ENCODE data around the gene NCOA5. TPM values are rescaled to one million over a fixed set of nuclear protein-coding genes. Genes with fewer than 3 reads are reported as not detected.

Gene NCOA5
- total and polyA plus RNA-seq, 2 donors from 2014 or later = 15.4 to 28.3 TPM

DNA sequence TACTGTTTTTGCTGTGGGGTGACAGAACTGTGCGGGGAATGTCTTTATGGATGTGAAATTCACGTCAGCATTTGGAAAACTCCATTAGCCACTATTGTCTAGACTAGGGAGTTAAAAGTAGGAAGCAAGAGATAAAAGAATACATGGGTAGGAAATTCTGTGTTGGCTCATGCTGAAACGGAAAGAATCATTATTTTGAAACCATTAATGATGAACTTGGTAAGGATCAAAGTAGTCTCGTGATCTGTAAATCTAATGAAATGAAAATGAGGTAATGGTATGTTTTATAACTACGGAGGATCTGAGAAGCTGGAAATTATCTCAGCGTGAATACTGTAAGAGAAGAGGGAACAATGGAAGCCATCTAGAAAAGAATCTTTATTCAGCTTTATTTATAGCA is 17.3 kb upstream of the NCOA5 start:
- no peaks in the 10 kb centered on the region for H3K36me3 ChIP-seq (ENCODE audit: control insufficient read depth in 2 of 3, insufficient read depth in 3 of 3, low read length in 3 of 3)
- no peak overlapping the region for H3K9ac ChIP-seq (ENCODE audit: low read length in 3 of 3)
- H3K27ac ChIP-seq (ENCODE audit: low read depth in 2 of 2, low read length in 2 of 2) = no peak overlapping the region
- TF ChIP-seq, protein P1, sequence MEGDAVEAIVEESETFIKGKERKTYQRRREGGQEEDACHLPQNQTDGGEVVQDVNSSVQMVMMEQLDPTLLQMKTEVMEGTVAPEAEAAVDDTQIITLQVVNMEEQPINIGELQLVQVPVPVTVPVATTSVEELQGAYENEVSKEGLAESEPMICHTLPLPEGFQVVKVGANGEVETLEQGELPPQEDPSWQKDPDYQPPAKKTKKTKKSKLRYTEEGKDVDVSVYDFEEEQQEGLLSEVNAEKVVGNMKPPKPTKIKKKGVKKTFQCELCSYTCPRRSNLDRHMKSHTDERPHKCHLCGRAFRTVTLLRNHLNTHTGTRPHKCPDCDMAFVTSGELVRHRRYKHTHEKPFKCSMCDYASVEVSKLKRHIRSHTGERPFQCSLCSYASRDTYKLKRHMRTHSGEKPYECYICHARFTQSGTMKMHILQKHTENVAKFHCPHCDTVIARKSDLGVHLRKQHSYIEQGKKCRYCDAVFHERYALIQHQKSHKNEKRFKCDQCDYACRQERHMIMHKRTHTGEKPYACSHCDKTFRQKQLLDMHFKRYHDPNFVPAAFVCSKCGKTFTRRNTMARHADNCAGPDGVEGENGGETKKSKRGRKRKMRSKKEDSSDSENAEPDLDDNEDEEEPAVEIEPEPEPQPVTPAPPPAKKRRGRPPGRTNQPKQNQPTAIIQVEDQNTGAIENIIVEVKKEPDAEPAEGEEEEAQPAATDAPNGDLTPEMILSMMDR (IDR thresholded peaks at IDR 0.05; ENCODE audit: borderline replicate concordance, extremely low read depth, insufficient read depth) = no peak
- no peaks in the 10 kb centered on the region for H3K4me1 ChIP-seq (ENCODE audit: control insufficient read depth in 2 of 3, insufficient read depth in 2 of 3, low read depth in 1 of 3, low read length in 3 of 3)
- intact Hi-C loops (cut with DNase I) = no loop called here
- FAIRE-seq (no peak), DNase-seq (no peak)
- H3K4me3 ChIP-seq (ENCODE audit: low read length in 3 of 3) = no peak overlapping the region
- no peaks in the 10 kb centered on the region for H3K27me3 ChIP-seq (ENCODE audit: control insufficient read depth, insufficient read depth, low read length)
- H3K9me3 ChIP-seq (ENCODE audit: control insufficient read depth in 2 of 3, insufficient read depth in 1 of 3, low read length in 3 of 3) = no peaks in the 10 kb centered on the region

DNA sequence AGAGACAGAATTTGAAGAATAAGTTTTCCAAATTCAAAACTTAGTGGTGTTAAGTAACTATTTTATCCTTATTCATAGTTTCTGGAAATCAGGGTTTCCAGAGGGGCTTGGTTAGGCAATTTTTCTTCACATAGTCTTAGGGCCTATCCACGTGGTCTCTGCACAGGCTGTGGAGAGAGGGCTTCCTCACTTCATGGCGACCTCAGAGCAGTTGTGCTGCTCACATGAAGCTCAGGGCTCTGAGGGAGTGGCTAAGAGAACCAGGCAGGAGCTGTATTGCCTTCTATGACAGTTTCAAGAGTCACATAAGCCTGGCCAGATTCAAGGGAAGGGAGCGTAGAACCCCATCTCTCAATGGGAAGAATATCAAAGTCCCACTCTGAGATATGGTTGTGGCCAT is 14.5 kb upstream of the NCOA5 start:
- TF ChIP-seq, protein P1 (IDR thresholded peaks at IDR 0.05; ENCODE audit: borderline replicate concordance, extremely low read depth, insufficient read depth) = no peak
- no peak overlapping the region for H3K9ac ChIP-seq (ENCODE audit: low read length in 3 of 3)
- H3K9me3 ChIP-seq (ENCODE audit: control insufficient read depth in 2 of 3, insufficient read depth in 1 of 3, low read length in 3 of 3) = no peaks in the 10 kb centered on the region
- H3K27me3 ChIP-seq (ENCODE audit: control insufficient read depth, insufficient read depth, low read length) = no peaks in the 10 kb centered on the region
- intact Hi-C loops (cut with DNase I) = no loop called here
- no peak for DNase-seq
- H3K27ac ChIP-seq (ENCODE audit: low read depth in 2 of 2, low read length in 2 of 2) = no peak overlapping the region
- H3K4me3 ChIP-seq (ENCODE audit: low read length in 3 of 3) = no peak overlapping the region
- no peaks in the 10 kb centered on the region for H3K36me3 ChIP-seq (ENCODE audit: control insufficient read depth in 2 of 3, insufficient read depth in 3 of 3, low read length in 3 of 3)
- FAIRE-seq = no peak
- H3K4me1 ChIP-seq (ENCODE audit: control insufficient read depth in 2 of 3, insufficient read depth in 2 of 3, low read depth in 1 of 3, low read length in 3 of 3) = no peaks in the 10 kb centered on the region

DNA sequence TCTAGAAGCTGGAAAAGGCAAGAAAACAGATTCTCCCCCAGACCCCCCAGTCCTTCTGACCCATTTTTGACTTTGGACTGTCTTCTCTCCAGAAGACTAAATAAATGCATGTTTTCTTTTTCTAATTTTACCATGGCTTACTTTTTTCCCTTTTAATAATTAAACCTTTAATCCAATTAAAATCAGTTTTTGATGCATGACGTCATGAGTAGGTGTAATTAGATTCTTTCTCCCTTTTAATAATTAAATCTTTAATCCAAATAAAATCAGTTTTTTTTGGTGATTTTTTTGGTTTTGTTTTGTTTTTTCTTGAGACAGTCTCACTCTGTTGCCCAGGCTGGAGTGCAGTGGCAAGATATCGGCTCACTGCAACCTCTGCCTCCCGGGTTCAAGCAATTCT is 13.2 kb upstream of the NCOA5 start:
- Histone ChIP-seq H3K4me1 (ENCODE audit: control insufficient read depth in 2 of 3, insufficient read depth in 2 of 3, low read depth in 1 of 3, low read length in 3 of 3) (no peaks in the 10 kb centered on the region), H3K4me3 (ENCODE audit: low read length in 3 of 3) (no peak overlapping the region), H3K27ac (ENCODE audit: low read depth in 2 of 2, low read length in 2 of 2) (no peak overlapping the region), H3K27me3 (ENCODE audit: control insufficient read depth, insufficient read depth, low read length) (peaks cover 2% of the 10 kb centered on the region), H3K9me3 (ENCODE audit: control insufficient read depth in 2 of 3, insufficient read depth in 1 of 3, low read length in 3 of 3) (no peaks in the 10 kb centered on the region), H3K9ac (ENCODE audit: low read length in 3 of 3) (no peak overlapping the region), H3K36me3 (ENCODE audit: control insufficient read depth in 2 of 3, insufficient read depth in 3 of 3, low read length in 3 of 3) (no peaks in the 10 kb centered on the region)
- DNase-seq = no peak
- TF ChIP-seq, protein P1 (IDR thresholded peaks at IDR 0.05; ENCODE audit: borderline replicate concordance, extremely low read depth, insufficient read depth) = no peak
- intact Hi-C loops (cut with DNase I) = no loop called here
- FAIRE-seq = no peak

DNA sequence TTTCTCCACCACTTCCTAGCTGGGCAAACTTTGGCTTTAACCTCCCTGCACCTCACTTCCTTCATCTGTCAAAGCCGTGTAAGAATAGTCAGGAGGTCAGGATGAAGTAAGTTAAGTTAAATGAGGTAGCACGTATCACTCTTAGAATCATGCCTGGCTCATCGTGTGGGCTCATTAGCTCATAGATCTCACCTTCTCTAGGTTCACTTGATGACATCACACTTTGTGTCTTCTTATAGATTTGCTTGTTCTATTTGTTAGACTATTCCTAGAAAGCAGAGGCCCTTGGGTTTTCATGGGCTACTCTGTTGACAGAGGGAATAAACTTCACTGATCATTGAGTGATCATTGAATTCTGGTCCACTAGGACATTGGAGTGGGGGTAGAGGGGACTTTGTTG is 12.2 kb upstream of the NCOA5 start:
- H3K36me3 ChIP-seq (ENCODE audit: control insufficient read depth in 2 of 3, insufficient read depth in 3 of 3, low read length in 3 of 3) = no peaks in the 10 kb centered on the region
- intact Hi-C loops (cut with DNase I) = no loop called here
- H3K9ac ChIP-seq (ENCODE audit: low read length in 3 of 3) = no peak overlapping the region
- H3K27me3 ChIP-seq (ENCODE audit: control insufficient read depth, insufficient read depth, low read length) = peaks cover 2% of the 10 kb centered on the region
- no peak overlapping the region for H3K27ac ChIP-seq (ENCODE audit: low read depth in 2 of 2, low read length in 2 of 2)
- H3K4me3 ChIP-seq (ENCODE audit: low read length in 3 of 3) = no peak overlapping the region
- no peaks in the 10 kb centered on the region for H3K4me1 ChIP-seq (ENCODE audit: control insufficient read depth in 2 of 3, insufficient read depth in 2 of 3, low read depth in 1 of 3, low read length in 3 of 3)
- TF ChIP-seq, protein P1 (IDR thresholded peaks at IDR 0.05; ENCODE audit: borderline replicate concordance, extremely low read depth, insufficient read depth) = no peak
- FAIRE-seq (no peak), DNase-seq (no peak)
- H3K9me3 ChIP-seq (ENCODE audit: control insufficient read depth in 2 of 3, insufficient read depth in 1 of 3, low read length in 3 of 3) = no peaks in the 10 kb centered on the region

Measured in kidney (tissue), 14 donors.